HG02852 (cell line): ENCODE measurements around the gene TBCE.
"Not testable (repeated sequence)": the region's sequence is repeated elsewhere in the genome, so short reads cannot be mapped to it uniquely, and the experiment has no call there.

Experiments used
- ATAC-seq: cut with Tn5 transposase; IDR thresholded peaks from one replicate; pipeline ENCODE4 v1.9.1; 2021; ENCODE audit warnings: mild to moderate bottlenecking, moderate library complexity; ENCODE audit not compliant: unreplicated experiment

TBCE gene

DNA sequence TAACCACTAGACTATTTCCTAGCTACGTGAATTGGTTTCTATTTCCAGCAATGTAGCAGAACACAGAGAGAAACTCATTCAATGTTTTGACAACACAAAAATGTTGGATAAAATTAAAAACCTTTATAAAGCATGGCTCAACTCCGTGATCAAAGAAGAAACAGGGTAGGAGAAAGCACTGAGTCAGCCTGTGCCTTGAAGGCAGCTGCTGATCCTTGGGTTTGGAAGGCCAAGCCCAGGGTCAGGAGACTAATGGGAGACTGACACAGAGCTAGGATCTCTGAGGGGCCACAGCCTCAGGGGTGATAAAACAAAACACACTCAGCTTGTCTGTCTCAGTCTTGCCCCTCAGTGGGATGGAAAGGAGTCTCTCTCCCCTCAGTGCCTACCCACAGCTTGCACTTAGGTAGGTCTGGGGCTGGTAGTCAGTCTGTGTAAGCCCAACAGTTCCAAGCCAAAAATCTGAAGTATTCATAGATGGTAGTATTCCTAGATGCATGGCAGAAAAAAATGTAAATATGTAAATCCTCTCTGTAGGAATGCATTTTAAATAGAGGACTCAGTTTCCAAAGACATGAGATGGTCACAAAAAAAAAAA, 83.8 kb downstream of the TBCE start:
- ATAC-seq, result no peak

- ATAC-seq, result no peak
Observed at GRCh38 chr1:235454021-235454420, 86.8 kb downstream of the TBCE start.

DNA sequence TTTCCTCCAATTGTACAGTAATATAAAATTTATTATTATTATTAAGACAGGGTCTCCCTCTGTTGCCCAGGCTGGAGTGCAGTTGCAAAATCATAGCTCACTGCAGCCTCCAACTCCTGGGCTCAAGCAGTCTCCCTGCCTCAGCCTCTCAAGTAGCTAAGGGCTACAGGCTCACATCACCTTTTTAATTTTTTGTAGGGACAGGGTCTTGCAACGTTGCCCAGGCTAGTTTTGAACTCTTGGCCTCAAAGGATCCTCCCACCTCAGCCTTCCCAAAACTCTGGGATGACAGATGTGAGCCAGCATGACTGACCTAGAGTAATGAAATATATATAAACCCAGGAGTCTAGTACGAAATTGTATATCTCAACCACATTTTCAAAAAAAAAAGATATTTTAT, 87.9 kb downstream of the TBCE start:
- ATAC-seq, result no peak

- ATAC-seq, result no peak
Observed at GRCh38 chr1:235455823-235456222, 88.6 kb downstream of the TBCE start.

GRCh38 chr1:235457856-235458255, 90.6 kb downstream of the TBCE start:
- ATAC-seq, result not testable (repeated sequence)

DNA sequence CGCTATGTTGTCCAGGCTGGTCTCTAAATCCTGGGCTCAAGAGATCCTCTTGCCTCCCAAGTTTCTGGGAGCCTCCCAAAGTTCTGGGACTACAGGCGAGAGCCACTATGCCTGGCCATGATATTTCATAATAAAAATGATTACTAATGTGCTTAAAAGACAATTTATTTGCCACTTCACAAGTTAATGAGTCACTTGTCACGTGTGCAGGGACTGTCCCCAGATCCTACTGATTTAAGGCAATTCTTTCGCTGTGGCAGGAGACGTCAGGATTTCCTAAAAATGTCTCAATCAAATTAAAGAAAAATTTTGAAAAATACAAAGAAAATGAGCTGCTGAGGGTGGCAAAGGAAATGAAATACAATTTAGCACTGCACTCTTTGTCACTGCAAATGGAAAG, 93.5 kb downstream of the TBCE start:
- ATAC-seq, result no peak

DNA sequence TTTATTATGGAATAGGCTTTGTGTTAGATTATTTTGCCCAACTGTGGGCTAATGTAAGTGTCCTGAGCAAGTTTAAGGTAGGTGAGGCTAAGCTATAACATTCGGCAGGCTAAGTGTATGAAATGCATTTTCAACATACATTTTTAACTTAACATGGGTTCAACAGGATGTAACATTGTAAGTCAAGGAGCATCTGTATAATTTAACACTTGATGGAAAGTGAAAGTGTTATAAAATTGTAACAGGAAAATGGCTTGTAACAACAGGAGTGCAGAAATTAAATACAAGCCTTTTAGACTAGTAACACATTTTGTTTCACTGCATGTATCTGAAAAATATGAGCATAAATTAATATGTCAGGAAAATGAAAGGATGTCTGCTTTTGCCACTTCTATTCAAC, 94.7 kb downstream of the TBCE start:
- no peak for ATAC-seq

DNA sequence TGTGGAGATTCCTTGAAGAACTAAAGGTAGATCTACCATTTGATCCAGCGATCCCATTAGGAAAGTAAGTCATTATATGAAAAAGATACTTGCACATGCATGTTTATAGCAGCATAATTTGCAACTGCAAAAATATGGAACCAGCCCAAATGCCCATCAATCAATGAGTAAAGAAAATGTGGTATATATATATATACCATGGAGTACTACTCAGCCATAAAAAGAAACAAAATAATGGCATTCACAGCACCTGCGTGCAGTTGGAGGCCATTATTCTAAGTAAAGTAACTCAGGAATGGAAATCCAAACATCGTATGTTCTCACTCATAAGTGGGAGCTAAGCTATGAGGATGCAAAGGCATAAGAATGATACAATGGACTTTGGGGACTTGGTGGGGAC, 95.6 kb downstream of the TBCE start:
- not testable (repeated sequence) for ATAC-seq

DNA sequence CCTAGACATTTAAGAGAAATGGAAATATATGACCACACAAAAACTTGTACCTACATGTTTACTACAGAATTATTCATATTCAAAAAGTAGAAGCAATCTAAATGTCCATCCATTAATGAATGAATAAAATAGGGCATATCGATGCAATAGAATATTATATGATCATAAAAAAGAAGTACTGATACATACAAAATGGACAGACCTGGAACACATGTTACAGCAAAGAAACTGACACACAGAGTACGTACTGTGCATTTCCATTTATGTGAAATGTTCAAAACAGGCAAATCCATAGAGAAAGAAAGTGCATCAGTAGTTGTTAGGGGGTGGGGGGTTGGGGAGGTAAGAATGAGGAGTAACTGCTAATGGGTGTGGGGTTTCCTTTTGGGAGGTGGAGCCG, 97.8 kb downstream of the TBCE start:
- ATAC-seq, result no peak

DNA sequence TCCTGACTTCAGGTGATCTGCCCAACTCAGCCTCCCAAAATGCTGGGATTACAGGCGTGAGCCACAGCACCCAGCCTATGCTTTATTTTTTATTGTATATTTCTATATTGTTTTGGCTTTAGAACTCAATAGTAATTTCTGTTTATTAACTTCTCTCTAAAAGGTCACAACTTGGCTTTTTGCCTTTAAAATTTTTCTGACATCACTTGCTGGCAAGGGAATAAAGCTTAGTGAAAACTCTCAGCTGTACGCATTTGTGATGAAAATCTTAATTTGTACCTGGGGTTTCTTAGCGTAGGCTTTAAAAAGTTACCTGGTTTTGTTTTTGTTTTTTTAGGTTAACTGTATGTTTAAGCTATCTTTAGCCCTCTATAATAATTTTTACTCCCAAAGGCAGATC, 100.8 kb downstream of the TBCE start:
- no peak for ATAC-seq

- ATAC-seq, result no peak
Observed at GRCh38 chr1:235468970-235469369, 101.7 kb downstream of the TBCE start.

GRCh38 chr1:235469897-235470296, 102.7 kb downstream of the TBCE start:
- not testable (repeated sequence) for ATAC-seq

DNA sequence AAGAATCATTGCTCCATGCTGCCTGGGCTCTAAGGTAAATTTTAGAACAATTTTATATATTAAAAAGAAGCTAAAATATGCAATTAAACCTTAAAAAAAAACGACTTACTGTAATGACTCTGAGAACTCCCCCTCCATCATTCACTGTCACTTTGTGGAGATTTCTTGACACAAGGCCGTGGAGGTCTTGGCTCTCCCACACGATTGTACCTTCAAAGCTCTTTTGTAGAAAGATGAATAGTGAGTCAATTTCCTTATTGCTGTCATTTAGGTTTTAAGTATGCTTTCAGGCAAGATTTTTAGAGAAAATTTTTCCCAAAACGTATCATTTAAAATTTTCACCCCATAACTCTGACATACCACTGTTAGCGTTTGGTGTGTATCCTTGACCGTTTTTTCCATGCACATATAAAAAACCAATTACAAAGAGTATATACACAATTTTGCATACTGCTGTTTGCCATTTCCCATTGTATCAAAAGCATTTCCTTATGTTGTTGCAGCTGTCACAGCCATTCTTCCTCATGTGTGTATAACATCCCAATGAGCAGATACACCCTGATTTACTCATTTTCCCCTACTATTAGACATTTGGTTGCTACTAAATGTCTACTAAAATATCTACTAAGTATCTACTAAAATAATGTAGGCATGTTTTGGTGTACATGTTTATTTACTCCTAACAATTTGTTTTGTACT, 103.7 kb downstream of the TBCE start:
- ATAC-seq, result no peak

GRCh38 chr1:235473806-235474205, 106.6 kb downstream of the TBCE start:
- ATAC-seq, result no peak

- no peak for ATAC-seq
Observed at GRCh38 chr1:235483090-235483489, 115.9 kb downstream of the TBCE start.

DNA sequence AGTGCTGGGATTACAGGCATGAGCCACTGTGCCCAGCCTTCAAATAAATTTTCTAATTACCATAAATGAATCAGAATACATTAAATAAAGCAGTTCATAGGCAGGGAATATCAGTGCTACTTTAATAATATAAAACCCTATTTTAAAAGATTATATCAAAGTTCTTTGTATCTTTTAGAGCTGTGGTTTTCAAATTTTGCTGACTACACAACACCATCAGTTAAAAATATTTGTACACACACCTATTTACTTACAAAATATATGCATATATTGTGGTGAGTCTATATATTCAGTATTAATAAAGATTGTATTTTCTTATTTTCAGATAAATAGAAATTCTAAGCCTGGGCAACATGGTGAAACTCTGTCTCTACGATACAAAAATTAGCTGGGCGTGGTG, 118.3 kb downstream of the TBCE start:
- no peak for ATAC-seq

GRCh38 chr1:235486321-235486720, 119.1 kb downstream of the TBCE start:
- no peak for ATAC-seq

DNA sequence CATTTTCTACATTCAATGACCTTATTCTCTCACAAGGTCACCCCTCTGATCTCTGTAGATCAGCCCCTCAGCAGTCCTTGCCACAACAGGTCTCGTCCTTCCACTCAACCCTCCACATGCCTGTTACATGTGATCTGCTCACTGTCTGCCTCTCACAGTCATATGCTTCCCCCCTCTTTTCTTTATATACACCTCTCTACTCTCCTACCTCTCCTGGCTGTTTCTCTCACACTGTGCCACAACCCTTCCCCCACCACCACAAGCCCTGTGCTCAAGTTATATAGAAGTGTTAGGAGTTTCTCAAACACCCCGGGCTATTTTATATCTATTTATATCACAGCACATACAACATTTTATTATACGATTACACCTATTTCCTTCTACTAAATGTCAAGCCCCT, 124.4 kb downstream of the TBCE start:
- no peak for ATAC-seq

- ATAC-seq, result no peak
Observed at GRCh38 chr1:235494531-235494930, 127.3 kb downstream of the TBCE start.

DNA sequence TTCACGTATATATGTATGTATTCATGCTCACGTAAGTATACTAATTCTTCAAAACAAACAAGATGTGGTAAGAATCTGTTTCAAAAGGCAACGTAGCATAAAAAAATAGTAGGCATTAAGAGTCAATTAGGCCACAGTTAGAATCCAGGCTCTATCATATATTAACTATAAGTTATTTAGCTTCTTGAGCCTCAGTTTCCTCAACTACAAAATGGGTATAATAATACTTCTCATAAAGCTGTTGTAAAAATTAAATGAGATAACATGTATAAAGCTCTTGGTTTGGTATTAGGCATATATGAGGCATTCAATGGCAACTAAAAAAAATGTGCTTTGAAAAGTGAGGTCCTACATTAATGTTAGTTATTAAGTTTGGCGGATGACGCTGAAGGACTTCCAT, 127.8 kb downstream of the TBCE start:
- ATAC-seq, result no peak

DNA sequence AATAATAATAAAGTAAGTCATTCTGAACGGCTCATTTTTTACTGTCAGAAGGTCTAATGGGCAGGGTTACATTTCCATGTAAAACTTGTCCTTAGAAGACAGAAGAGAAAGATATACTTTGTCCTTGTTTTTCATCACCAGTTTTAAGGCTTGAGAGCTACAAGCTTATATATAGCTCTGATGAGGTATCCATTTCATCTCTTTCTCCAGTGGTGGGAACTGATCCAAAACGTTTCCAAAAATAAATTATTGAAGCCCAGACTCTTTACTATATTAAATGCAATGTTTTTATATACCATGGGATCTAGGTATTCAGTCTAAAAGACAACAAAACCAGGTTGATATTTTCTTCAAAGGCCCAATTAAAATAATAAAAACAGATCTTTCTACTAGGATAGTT, 128.3 kb downstream of the TBCE start:
- no peak for ATAC-seq

DNA sequence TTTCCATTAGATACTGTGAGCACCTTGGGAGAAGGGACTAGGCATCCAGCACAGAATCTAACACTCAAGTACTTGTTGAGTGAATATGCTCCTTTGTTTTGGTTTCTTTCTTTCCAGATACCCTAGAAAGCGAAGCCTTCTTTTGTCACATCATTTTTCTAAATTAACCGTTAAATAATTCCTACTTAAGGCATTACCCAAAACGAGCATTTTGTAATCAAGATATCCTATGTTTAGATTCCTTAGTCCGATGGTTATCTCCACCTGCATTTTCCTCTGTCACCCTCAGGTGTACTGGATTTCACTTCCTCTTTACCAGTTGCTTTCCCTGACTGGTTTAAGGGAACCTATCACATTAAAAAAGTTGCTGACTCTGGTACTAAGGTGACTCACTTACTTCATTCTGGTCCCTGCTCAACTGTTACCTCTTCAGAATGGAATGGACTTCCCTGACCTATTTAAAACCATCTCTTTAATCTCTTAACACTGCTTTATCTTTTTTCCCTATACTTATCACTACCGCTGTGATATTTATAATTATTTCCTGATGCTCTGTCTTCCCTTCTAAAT, 133.8 kb downstream of the TBCE start:
- ATAC-seq, result no peak
